H1 (cell line): ENCODE results near the gene TOMM34. TPM values are rescaled to one million over a fixed set of nuclear protein-coding genes. Genes with fewer than 3 reads are reported as not detected.

Experiments used
- CTCF ChIA-PET: fragments of 300-600 bp; sonication (Branson Sonifier 250); formaldehyde crosslinking; loops from one replicate; lab custom pipeline; 2021; ENCODE audit not compliant: partially characterized antibody; lab: Charles Lee
- POLR2A ChIA-PET: fragments of 300-600 bp; sonication (Branson Sonifier 250); formaldehyde crosslinking; loops from one replicate; lab custom pipeline; 2021; ENCODE audit warnings: inconsistent platforms; ENCODE audit not compliant: partially characterized antibody; lab: Charles Lee
- DNase-seq, 2 experiments: peaks; one replicate each; pipeline versions ENCODE4 v3.0.0 to v3.0.0-alpha.2; 2010 to 2022; ENCODE audit warnings: low spot score in 2 of 2, low read depth in 1 of 2, mixed read lengths in 1 of 2
- FAIRE-seq: peaks from 2 replicates; lab custom pipeline; 2011; peaks lifted over from hg19 to GRCh38; lab: Jason Lieb, UNC
- H2AFZ ChIP-seq: 2 replicates; pipeline ENCODE4 v1.8.1; 2012; ENCODE audit warnings: low read length, inconsistent platforms
- H2AK5ac ChIP-seq: 2 replicates; pipeline ENCODE4 v1.6.1; 2013; ENCODE audit warnings: low read depth, low read length
- H2BK120ac ChIP-seq: replicated peaks from 2 replicates; pipeline ENCODE3; 2013; ENCODE audit warnings: low read depth, low read length, inconsistent platforms
- H2BK12ac ChIP-seq: 2 replicates; pipeline ENCODE4 v1.6.1; 2013; ENCODE audit warnings: low read depth, low read length
- H2BK15ac ChIP-seq: 2 replicates; pipeline ENCODE4 v1.6.1; 2013; ENCODE audit warnings: low read length
- H2BK20ac ChIP-seq: 2 replicates; pipeline ENCODE4 v1.6.1; 2013; ENCODE audit warnings: low read length
- H2BK5ac ChIP-seq: 2 replicates; pipeline ENCODE4 v1.6.1; 2013; ENCODE audit warnings: low read depth, low read length
- H3K14ac ChIP-seq: 2 replicates; pipeline ENCODE4 v1.6.1; 2013; ENCODE audit warnings: inconsistent platforms; ENCODE audit not compliant: insufficient read length
- H3K18ac ChIP-seq: 2 replicates; pipeline ENCODE4 v1.6.1; 2013; ENCODE audit warnings: low read length; ENCODE audit errors: extremely low read depth
- H3K23ac ChIP-seq: 2 replicates; pipeline ENCODE4 v1.6.1; 2013; ENCODE audit warnings: inconsistent platforms; ENCODE audit not compliant: insufficient read length
- H3K23me2 ChIP-seq: 2 replicates; pipeline ENCODE4 v1.6.1; 2013; ENCODE audit warnings: low read depth, low read length
- H3K27ac ChIP-seq: 2 replicates; pipeline ENCODE4 v1.6.1; 2011; ENCODE audit warnings: low read depth, low read length, inconsistent platforms
- H3K27me3 ChIP-seq, 4 experiments: replicated peaks in 1 of 4; 1 replicate in 1 of 4; 2 replicates in 3 of 4; pipeline versions ENCODE4 v1.6.1 to v1.8.1; 2011 to 2013; ENCODE audit warnings: low read length in 3 of 4, mild to moderate bottlenecking in 3 of 4, inconsistent platforms in 2 of 4, mixed read lengths in 2 of 4, moderate library complexity in 1 of 4; ENCODE audit not compliant: control insufficient read depth in 3 of 4, insufficient read depth in 3 of 4; ENCODE audit errors: extremely low read depth in 1 of 4
- H3K36me3 ChIP-seq, 4 experiments: 2 replicates each; pipeline versions ENCODE4 v1.6.1 to v1.8.1; 2011 to 2013; ENCODE audit warnings: mild to moderate bottlenecking in 4 of 4, low read length in 3 of 4, moderate library complexity in 2 of 4, control low read depth in 1 of 4, inconsistent platforms in 1 of 4; ENCODE audit not compliant: insufficient read depth in 4 of 4, control insufficient read depth in 2 of 4
- H3K4ac ChIP-seq: replicated peaks from 2 replicates; pipeline ENCODE3; 2013; ENCODE audit warnings: low read length, low read depth, mixed read lengths, inconsistent platforms; ENCODE audit not compliant: insufficient read length
- H3K4me1 ChIP-seq, 4 experiments: replicated peaks in 1 of 4; 1 replicate in 1 of 4; 2 replicates in 3 of 4; pipeline versions ENCODE4 v1.6.1 to v1.8.1; 2011 to 2013; ENCODE audit warnings: low read length in 3 of 4, inconsistent platforms in 2 of 4, mixed read lengths in 1 of 4; ENCODE audit not compliant: insufficient read depth in 4 of 4, control insufficient read depth in 3 of 4
- H3K4me2 ChIP-seq, 2 experiments: 2 replicates each; pipeline versions ENCODE4 v1.6.1 to v1.8.1; 2011 to 2013; ENCODE audit warnings: low read depth in 2 of 2, low read length in 2 of 2, control low read depth in 1 of 2, inconsistent platforms in 1 of 2, mild to moderate bottlenecking in 1 of 2; ENCODE audit not compliant: insufficient read depth in 1 of 2
- H3K4me3 ChIP-seq, 4 experiments: fragments of 200-600, 300-600 bp in 1 of 4; sonication (generic), shearing (Covaris generic), sonication (Bioruptor Twin) in 1 of 4; 2 replicates each; pipeline versions ENCODE4 v1.5.1 to v1.8.1; 2011 to 2016; ENCODE audit warnings: low read length in 4 of 4, low read depth in 3 of 4, control low read depth in 2 of 4, inconsistent platforms in 2 of 4, mild to moderate bottlenecking in 2 of 4, mixed read lengths in 1 of 4, moderate library complexity in 1 of 4; ENCODE audit not compliant: insufficient read depth in 2 of 4; ENCODE audit errors: extremely low read depth in 1 of 4
- H3K56ac ChIP-seq: replicated peaks from 2 replicates; pipeline ENCODE3; 2013; ENCODE audit warnings: low read depth, mild to moderate bottlenecking, mixed read lengths, low read length, inconsistent platforms; ENCODE audit not compliant: insufficient read length
- H3K79me1 ChIP-seq: 2 replicates; pipeline ENCODE4 v1.6.1; 2013; ENCODE audit warnings: low read depth, low read length, control low read depth
- H3K79me2 ChIP-seq, 2 experiments: 2 replicates each; pipeline versions ENCODE4 v1.6.1 to v1.8.1; 2012 to 2013; ENCODE audit warnings: low read length in 2 of 2, mild to moderate bottlenecking in 2 of 2, inconsistent platforms in 1 of 2; ENCODE audit not compliant: insufficient read depth in 2 of 2, control insufficient read depth in 1 of 2
- H3K9ac ChIP-seq, 4 experiments: replicated peaks in 1 of 4; 1 replicate in 1 of 4; 2 replicates in 3 of 4; pipeline versions ENCODE4 v1.6.1 to v1.8.1; 2011 to 2013; ENCODE audit warnings: low read depth in 3 of 4, low read length in 3 of 4, control low read depth in 2 of 4, mild to moderate bottlenecking in 2 of 4, moderate library complexity in 2 of 4, inconsistent platforms in 1 of 4; ENCODE audit errors: extremely low read depth in 1 of 4
- H3K9me3 ChIP-seq, 2 experiments: 2 replicates each; pipeline versions ENCODE4 v1.6.1 to v1.8.1; 2012 to 2013; ENCODE audit warnings: mild to moderate bottlenecking in 2 of 2, moderate library complexity in 2 of 2, control low read depth in 1 of 2, inconsistent platforms in 1 of 2, low read depth in 1 of 2, low read length in 1 of 2, mixed read lengths in 1 of 2; ENCODE audit not compliant: insufficient read depth in 2 of 2
- H4K20me1 ChIP-seq, 2 experiments: replicated peaks in 1 of 2; 2 replicates each; pipeline versions ENCODE3 to v1.8.1; 2011 to 2013; ENCODE audit warnings: inconsistent platforms in 2 of 2, low read length in 2 of 2, mild to moderate bottlenecking in 1 of 2; ENCODE audit not compliant: insufficient read depth in 2 of 2, control insufficient read depth in 1 of 2
- H4K5ac ChIP-seq: 2 replicates; pipeline ENCODE4 v1.6.1; 2013; ENCODE audit warnings: low read length, low read depth, mixed read lengths, inconsistent platforms; ENCODE audit not compliant: insufficient read length
- H4K8ac ChIP-seq: 2 replicates; pipeline ENCODE4 v1.8.0; 2013; ENCODE audit warnings: mild to moderate bottlenecking, moderate library complexity, low read length, inconsistent platforms; ENCODE audit not compliant: insufficient read depth; ENCODE audit errors: extremely low read depth
- H4K91ac ChIP-seq: replicated peaks from 2 replicates; pipeline ENCODE3; 2013; ENCODE audit warnings: low read length, mixed read lengths, inconsistent platforms; ENCODE audit not compliant: insufficient read length
- WGBS, 2 experiments: shearing (Covaris generic) in 1 of 2; methylation state at CpG; one replicate each; pipeline versions ENCODE4 v1.1.6 to v1.1.7; 2013 to 2015; ENCODE audit warnings: low lambda C conversion rate in 2 of 2, mixed read lengths in 2 of 2, inconsistent platforms in 1 of 2, low coverage in 1 of 2, missing lambda C conversion rate in 1 of 2; ENCODE audit not compliant: insufficient replicate concordance in 2 of 2, insufficient coverage in 1 of 2, insufficient read length in 1 of 2; ENCODE audit errors: extremely low coverage in 1 of 2, missing lambda C conversion rate in 1 of 2; 5-methylcytosine and 5-hydroxymethylcytosine counted together
- polyA plus RNA-seq, 7 experiments: library from polyadenylated mRNA; depleted of rRNA in 3 of 7; stranded (reverse) in 5 of 7; unstranded in 2 of 7; fragments of >200 nt in 5 of 7; fragments of 200-250 nt in 2 of 7; gene quantifications; 1 replicate in 5 of 7; 2 replicates in 1 of 7; 4 replicates in 1 of 7; pipeline versions ENCODE4 v1.2.1 to v1.2.3, GENCODE V29; 2011 to 2013; ENCODE audit warnings: missing spikeins in 2 of 7, mixed read lengths in 2 of 7
- total RNA-seq: library from RNA; stranded (reverse); fragmentation: NEBNext Ultra II Directional; extraction: Animal tissue kit (Norgen Biotek cat#: 25700); gene quantifications from 2 replicates; pipeline ENCODE4 v1.2.1, GENCODE V29; 2021

The TOMM34 gene
- total and polyA plus RNA-seq, 2 of the 8 experiments (the other 6 are each of a cell fraction or from before 2014, with no cell fraction given) = 32.1 to 35.1 TPM

DNA sequence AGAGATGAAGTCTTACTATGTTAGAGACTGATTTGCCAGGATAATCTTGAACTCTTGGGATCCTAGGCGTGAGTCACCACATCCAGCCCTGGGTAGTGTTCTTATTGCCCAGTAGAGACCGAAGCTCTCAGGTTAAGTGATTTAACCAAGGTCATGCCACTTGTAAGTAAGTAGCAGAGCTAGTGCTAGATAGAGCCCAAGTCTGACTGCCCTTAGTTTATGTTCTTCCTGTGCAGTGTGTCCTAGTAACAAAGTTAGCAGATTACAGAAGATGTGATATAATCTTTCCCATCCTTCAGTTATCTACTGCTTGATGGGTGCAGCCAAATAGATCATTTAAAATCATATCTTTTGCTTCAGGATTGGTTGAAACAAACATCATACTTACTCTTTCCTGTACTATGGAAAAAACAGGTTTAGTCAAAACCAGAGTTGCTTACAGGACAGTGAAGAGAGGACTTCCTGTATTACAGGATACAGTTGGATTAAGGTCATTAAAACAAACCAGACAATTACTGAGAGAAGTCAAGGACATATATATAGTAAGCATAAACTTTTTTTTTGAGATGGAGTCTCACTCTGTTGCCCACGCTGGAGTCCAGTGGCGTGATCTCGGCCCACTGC is 59.9 kb downstream of the TOMM34 start:
- Histone ChIP-seq H3K4me1 (no peaks in the 10 kb centered on the region), H2BK20ac (no peak overlapping the region), H3K23ac (no peak overlapping the region), H4K20me1 (peaks cover 15 to 22% of the 10 kb centered on the region in 2 experiments), H3K4me2 (no peak overlapping the region), H3K27ac (no peak overlapping the region), H4K91ac (no peak overlapping the region), H3K36me3 (peaks cover 9 to 44% (median 31%) of the 10 kb centered on the region in 4 experiments; a peak in 7 of 8 replicates), H3K79me1 (peaks cover 6% of the 10 kb centered on the region; the same call in 1 of the 2 replicates), H3K9ac (no peak overlapping the region), H2BK15ac (no peak overlapping the region), H3K9me3 (no peaks in the 10 kb centered on the region), H3K18ac (no peak overlapping the region), H2BK12ac (no peak overlapping the region), H2BK120ac (no peak overlapping the region), H3K23me2 (no peaks in the 10 kb centered on the region), H4K8ac (no peak overlapping the region), H3K79me2 (peaks cover 14 to 69% of the 10 kb centered on the region in 2 experiments), H3K14ac (no peak overlapping the region), H2BK5ac (no peak overlapping the region), H3K56ac (no peak overlapping the region), H4K5ac (no peak overlapping the region), H2AK5ac (no peak overlapping the region), H3K4ac (no peak overlapping the region), H3K27me3 (no peaks in the 10 kb centered on the region), H2AFZ (no peak overlapping the region), H3K4me3 (no peak overlapping the region)
- CTCF ChIA-PET = interaction anchor here (1.3 to 2.1 kb wide), 2 partner anchors 11 to 17 kb away, joined by 4 to 5 read pairs; no protein-coding TSS in a partner anchor
- FAIRE-seq (no peak), DNase-seq (no peak)
- POLR2A ChIA-PET = interaction anchor here (0.7 to 1.9 kb wide), 4 partner anchors 9 to 53 kb away, joined by 3 to 5 read pairs (median 4); partner anchors contain the start of genes PABPC1L and YWHAB
- 82% methylated on average over 5 of the region's 5 CpGs; no CpG with 5 or more reads in 1 of the 2 experiments for WGBS, 2 experiments
